B cell (primary cell): ENCODE data around the gene CCDC138. TPM values are rescaled to one million over a fixed set of nuclear protein-coding genes. Genes with fewer than 3 reads are reported as not detected.

Experiments
- ATAC-seq: fragments of 200-7000 bp; cut with Tn5 transposase; one replicate; pipeline ENCODE4 v1.10.0; 2021; ENCODE audit warnings: low read depth, mild to moderate bottlenecking, moderate number of reproducible peaks, moderate library complexity
- CTCF ChIA-PET: fragments of 350-600 bp; sonication (Branson Sonifier 250); formaldehyde crosslinking; loops from one replicate; lab custom pipeline; 2021; ENCODE audit warnings: antibody characterized with exemption, inconsistent platforms; lab: Charles Lee
- POLR2A ChIA-PET: fragments of 350-600 bp; sonication (Branson Sonifier 250); formaldehyde crosslinking; loops from one replicate; lab custom pipeline; 2021; ENCODE audit warnings: antibody characterized with exemption; lab: Charles Lee
- DNase-seq: peaks from one replicate; pipeline ENCODE4 v3.0.0; 2013
- H2AFZ ChIP-seq: 2 replicates; pipeline ENCODE4 v1.6.1; 2012; ENCODE audit warnings: mild to moderate bottlenecking, low read depth, low read length; ENCODE audit not compliant: insufficient read depth, poor library complexity, severe bottlenecking
- H3K27ac ChIP-seq, 2 donors: 1 replicate in 1 of 2; 2 replicates in 1 of 2; pipeline ENCODE4 v1.5.1; 2012 to 2013; ENCODE audit warnings: low read length in 2 of 2, mild to moderate bottlenecking in 2 of 2, moderate library complexity in 1 of 2
- H3K27me3 ChIP-seq, 4 experiments: fragments of 200-600 bp in 1 of 4; sonication (generic) in 1 of 4; replicated peaks in 1 of 4; 1 replicate in 2 of 4; 2 replicates in 2 of 4; pipeline versions ENCODE4 v1.6.1 to v1.7.0; 2013 to 2016; ENCODE audit warnings: low read length in 3 of 4, mild to moderate bottlenecking in 2 of 4, mixed read lengths in 1 of 4, moderate library complexity in 1 of 4; ENCODE audit not compliant: insufficient read depth in 4 of 4, control insufficient read depth in 3 of 4; ENCODE audit errors: control extremely low read depth in 1 of 4
- H3K36me3 ChIP-seq, 2 experiments: replicated peaks in 1 of 2; 1 replicate in 1 of 2; 2 replicates in 1 of 2; pipeline versions ENCODE4 v1.6.1 to v1.7.1; 2013; ENCODE audit warnings: low read length in 1 of 2; ENCODE audit not compliant: insufficient read depth in 2 of 2, control insufficient read depth in 1 of 2; ENCODE audit errors: control extremely low read depth in 1 of 2, extremely low read depth in 1 of 2
- H3K4me1 ChIP-seq, 2 donors: fragments of 200-600 bp in 1 of 2; sonication (generic) in 1 of 2; 1 replicate in 1 of 2; 2 replicates in 1 of 2; pipeline versions ENCODE4 v1.5.1 to v1.6.1; 2013 to 2017; ENCODE audit warnings: low read length in 2 of 2; ENCODE audit not compliant: control insufficient read depth in 2 of 2, insufficient read depth in 2 of 2
- H3K4me2 ChIP-seq: replicated peaks from 2 replicates; pipeline ENCODE3; 2012; ENCODE audit warnings: mild to moderate bottlenecking, low read depth, low read length; ENCODE audit not compliant: poor library complexity, severe bottlenecking
- H3K4me3 ChIP-seq, 5 experiments: fragments of 200-600 bp in 1 of 5; sonication (generic) in 1 of 5; 1 replicate in 3 of 5; 2 replicates in 2 of 5; pipeline versions ENCODE4 v1.5.1 to v1.7.0; 2011 to 2016; ENCODE audit warnings: low read length in 4 of 5, mild to moderate bottlenecking in 4 of 5, low read depth in 2 of 5, control low read depth in 1 of 5, moderate library complexity in 1 of 5; ENCODE audit not compliant: insufficient read depth in 1 of 5; ENCODE audit errors: control extremely low read depth in 1 of 5, extremely low read depth in 1 of 5
- H3K79me2 ChIP-seq: fragments of 200-600 bp; sonication (generic); one replicate; pipeline ENCODE4 v1.6.0; 2016; ENCODE audit warnings: low read length; ENCODE audit not compliant: control insufficient read depth, insufficient read depth
- H3K9ac ChIP-seq: fragments of 200-600 bp; sonication (generic); 2 replicates; pipeline ENCODE4 v1.6.1; 2017; ENCODE audit warnings: mild to moderate bottlenecking, low read length, moderate library complexity
- H3K9me3 ChIP-seq, 3 donors: one replicate each; pipeline versions ENCODE4 v1.6.1 to v1.7.1; 2013; ENCODE audit warnings: low read length in 2 of 3; ENCODE audit not compliant: control insufficient read depth in 2 of 3, insufficient read depth in 1 of 3; ENCODE audit errors: control extremely low read depth in 1 of 3
- H4K20me1 ChIP-seq: 2 replicates; pipeline ENCODE4 v1.6.0; 2012; ENCODE audit warnings: mild to moderate bottlenecking, low read length; ENCODE audit not compliant: insufficient read depth, control insufficient read depth, poor library complexity, severe bottlenecking
- H3K27ac Mint-ChIP-seq: one replicate; pipeline ENCODE4 v1.8.0; 2021; ENCODE audit warnings: mixed read lengths
- H3K27me3 Mint-ChIP-seq: one replicate; pipeline ENCODE4 v1.8.0; 2021; ENCODE audit warnings: mixed read lengths
- H3K4me1 Mint-ChIP-seq: one replicate; pipeline ENCODE4 v1.8.0; 2021; ENCODE audit warnings: mixed read lengths
- H3K4me3 Mint-ChIP-seq: one replicate; pipeline ENCODE4 v1.8.0; 2021; ENCODE audit warnings: mixed read lengths
- H3K9me3 Mint-ChIP-seq: one replicate; pipeline ENCODE4 v1.8.0; 2022; ENCODE audit warnings: mixed read lengths; ENCODE audit not compliant: insufficient read depth
- CTCF ChIP-seq: fragments of 200-600 bp; IDR thresholded peaks from one replicate; pipeline ENCODE4 v1.8.0; 2022; ENCODE audit warnings: antibody characterized with exemption, mild to moderate bottlenecking
- EZH2 ChIP-seq: IDR thresholded peaks from 2 replicates; pipeline ENCODE4 v1.6.1; 2012; ENCODE audit warnings: borderline replicate concordance, low read depth, mild to moderate bottlenecking, moderate library complexity, low read length; ENCODE audit not compliant: insufficient read depth, poor library complexity, severe bottlenecking
- WGBS: methylation state at CpG from one replicate; pipeline ENCODE4 v1.1.5; 2013; ENCODE audit warnings: missing lambda C conversion rate; ENCODE audit not compliant: insufficient coverage; 5-methylcytosine and 5-hydroxymethylcytosine counted together
- intact Hi-C: fragments of 100-400 bp; cut with micrococcal nuclease; formaldehyde crosslinking; loops from one replicate; pipeline ENCODE4 v1.10.0; 2022
- polyA plus RNA-seq: library from polyadenylated mRNA; depleted of rRNA; stranded (reverse); fragments of >200 nt; gene quantifications from 2 replicates; pipeline ENCODE4 v1.2.3, GENCODE V29; 2012
- total RNA-seq, 2 donors: library from RNA; stranded (reverse); fragments of 120-200 nt in 1 of 2; gene quantifications; 1 replicate in 1 of 2; 2 replicates in 1 of 2; pipeline versions ENCODE4 v1.2.3 to v1.2.4, GENCODE V29; 2013 to 2022

CCDC138 gene
- total and polyA plus RNA-seq, 2 donors (not counting 1 experiment from before 2014, with no cell fraction given): 3.3 to 16.3 TPM

GRCh38 chr2:108805782-108806181, 19.2 kb downstream of the CCDC138 start:
- peaks cover 3 to 13% (median 5%) of the 10 kb centered on the region in 3 donors for H3K9me3 ChIP-seq
- no peaks in the 10 kb centered on the region for H3K4me1 Mint-ChIP-seq
- H2AFZ ChIP-seq: no peak overlapping the region
- peaks cover 8% of the 10 kb centered on the region for H3K9me3 Mint-ChIP-seq
- no peak overlapping the region for H3K4me3 ChIP-seq
- no peaks in the 10 kb centered on the region for H3K27me3 ChIP-seq
- DNase-seq (no peak), ATAC-seq (no peak)
- H3K27me3 Mint-ChIP-seq: no peaks in the 10 kb centered on the region
- peaks cover 7 to 35% of the 10 kb centered on the region in 2 experiments for H3K36me3 ChIP-seq
- no peak for TF ChIP-seq CTCF
- no peak overlapping the region for H3K4me2 ChIP-seq
- no peaks in the 10 kb centered on the region for H4K20me1 ChIP-seq
- intact Hi-C loops: no loop called here
- ChIA-PET POLR2A (no interaction called here), CTCF (no interaction called here)
- 100% methylated on average over 1 of the region's 1 CpG for WGBS
- no peaks in the 10 kb centered on the region for H3K4me1 ChIP-seq
- no peak overlapping the region for H3K27ac ChIP-seq
- no peak overlapping the region for H3K27ac Mint-ChIP-seq
- H3K9ac ChIP-seq: no peak overlapping the region
- H3K4me3 Mint-ChIP-seq: no peak overlapping the region
- H3K79me2 ChIP-seq: no peaks in the 10 kb centered on the region

- H3K9me3 Mint-ChIP-seq: peaks cover 8% of the 10 kb centered on the region
- WGBS: 100% methylated on average over 5 of the region's 6 CpGs
- Histone ChIP-seq H3K4me3 (no peak overlapping the region), H3K36me3 (peaks cover 7 to 35% of the 10 kb centered on the region in 2 experiments), H3K9me3 (peaks cover 3 to 13% (median 5%) of the 10 kb centered on the region in 3 donors), H4K20me1 (no peaks in the 10 kb centered on the region), H3K79me2 (no peaks in the 10 kb centered on the region), H3K4me1 (no peaks in the 10 kb centered on the region), H3K27me3 (no peaks in the 10 kb centered on the region), H2AFZ (no peak overlapping the region), H3K27ac (no peak overlapping the region), H3K9ac (no peak overlapping the region), H3K4me2 (no peak overlapping the region)
- POLR2A ChIA-PET: no interaction called here
- DNase-seq (no peak), ATAC-seq (no peak)
- H3K27ac Mint-ChIP-seq: no peak overlapping the region
- TF ChIP-seq EZH2 (no peak), CTCF (no peak)
- H3K27me3 Mint-ChIP-seq: no peaks in the 10 kb centered on the region
- no peak overlapping the region for H3K4me3 Mint-ChIP-seq
- CTCF ChIA-PET: no interaction called here
- intact Hi-C loops: no loop called here
- H3K4me1 Mint-ChIP-seq: no peaks in the 10 kb centered on the region
These were observed 20.0 kb downstream of the CCDC138 start for GRCh38 chr2:108806371-108807113.
